Measurements from ENCODE around the gene ZSCAN30.
"Not testable (repeated sequence)": the region's sequence is repeated elsewhere in the genome, so short reads cannot be mapped to it uniquely, and the experiment has no call there.

The ZSCAN30 gene

DNA sequence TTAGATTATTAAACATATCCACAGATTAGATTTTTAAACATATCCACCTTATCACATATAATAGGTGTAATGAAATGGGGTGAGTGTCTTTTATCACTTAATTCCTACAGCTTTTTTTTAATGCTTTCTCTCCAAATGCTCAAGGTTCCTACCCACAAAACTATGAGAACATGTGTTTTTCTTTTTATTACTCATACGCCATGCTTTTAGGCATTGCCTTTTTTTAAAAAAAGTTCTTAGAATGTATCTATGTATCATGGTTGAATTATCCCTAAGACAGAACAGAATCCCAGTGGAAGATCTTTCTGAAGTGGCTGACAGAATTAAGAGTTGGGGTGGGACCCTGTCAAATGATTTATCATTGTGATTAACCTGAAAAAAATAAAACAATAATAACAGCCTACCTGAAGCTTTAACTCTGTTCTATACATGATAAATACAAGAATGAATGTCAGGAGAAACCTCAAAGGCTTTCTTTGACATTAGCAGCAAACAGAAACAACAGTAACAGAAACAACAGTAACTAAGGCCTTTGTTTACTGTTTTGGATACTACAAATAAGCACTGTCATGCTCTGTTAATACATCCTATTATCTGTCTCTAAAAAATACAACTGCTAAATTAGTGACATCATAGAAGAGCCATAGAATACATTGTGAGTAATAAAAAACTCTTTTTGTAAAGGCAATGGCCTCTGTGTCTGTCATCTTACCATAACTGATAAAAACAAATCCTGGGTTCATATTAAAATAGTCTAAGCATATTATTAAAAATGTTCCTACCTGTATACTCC, 53.3 kb downstream of the ZSCAN30 start:
- no peak for DNase-seq (ENCODE audit: low read depth in 3 of 3)

DNA sequence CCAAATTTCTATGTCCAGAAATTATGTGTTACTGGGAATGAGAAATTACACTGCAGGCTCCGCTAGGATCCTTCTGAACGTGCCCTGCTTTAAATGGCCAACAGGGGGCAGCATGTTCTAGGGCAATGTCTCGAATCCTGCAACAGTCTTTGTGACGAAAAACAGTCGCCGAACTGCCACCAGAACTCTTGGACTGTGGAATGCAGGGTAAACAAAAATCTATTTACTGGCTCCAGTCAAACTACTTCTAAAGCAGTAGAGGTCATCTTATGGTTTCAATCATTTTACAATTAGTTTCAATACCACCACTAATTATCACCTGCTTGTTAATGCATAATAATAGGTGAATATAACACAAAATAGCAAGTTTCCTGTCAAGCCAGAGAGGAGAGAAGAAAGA, 59.0 kb downstream of the ZSCAN30 start:
- DNase-seq (ENCODE audit: low read depth in 3 of 3), result peak; percentile 50 to 69 (median 62)

GRCh38 chr18:35227254-35227653, 62.8 kb downstream of the ZSCAN30 start:
- no peak for DNase-seq (ENCODE audit: low read depth in 3 of 3)

- DNase-seq (ENCODE audit: low read depth in 3 of 3), result no peak
Measured at GRCh38 chr18:35223797-35224196, 66.2 kb downstream of the ZSCAN30 start.

GRCh38 chr18:35220424-35220823, 69.6 kb downstream of the ZSCAN30 start:
- DNase-seq (ENCODE audit: low read depth in 3 of 3), result no peak

DNA sequence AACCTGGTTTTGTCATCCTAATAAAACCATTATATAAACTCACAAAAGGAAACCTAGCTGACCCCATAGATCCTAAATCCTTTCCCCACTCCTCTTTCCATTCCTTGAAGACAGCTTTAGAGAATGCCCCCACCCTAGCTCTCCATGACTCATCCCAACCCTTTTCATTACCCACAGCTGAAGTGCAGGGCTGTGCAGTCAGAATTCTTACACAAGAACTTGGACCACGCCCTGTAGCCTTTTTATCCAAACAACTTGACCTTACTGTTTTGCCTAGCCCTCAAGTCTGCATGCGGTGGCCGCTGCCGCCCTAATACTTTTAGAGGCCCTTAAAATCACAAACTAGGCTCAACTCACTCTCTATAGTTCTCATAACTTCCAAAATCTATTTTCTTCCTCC, 70.7 kb downstream of the ZSCAN30 start:
- DNase-seq (ENCODE audit: low read depth in 3 of 3), result not testable (repeated sequence)

GRCh38 chr18:35216611-35217010, 73.4 kb downstream of the ZSCAN30 start:
- not testable (repeated sequence) for DNase-seq (ENCODE audit: low read depth in 3 of 3)

DNA sequence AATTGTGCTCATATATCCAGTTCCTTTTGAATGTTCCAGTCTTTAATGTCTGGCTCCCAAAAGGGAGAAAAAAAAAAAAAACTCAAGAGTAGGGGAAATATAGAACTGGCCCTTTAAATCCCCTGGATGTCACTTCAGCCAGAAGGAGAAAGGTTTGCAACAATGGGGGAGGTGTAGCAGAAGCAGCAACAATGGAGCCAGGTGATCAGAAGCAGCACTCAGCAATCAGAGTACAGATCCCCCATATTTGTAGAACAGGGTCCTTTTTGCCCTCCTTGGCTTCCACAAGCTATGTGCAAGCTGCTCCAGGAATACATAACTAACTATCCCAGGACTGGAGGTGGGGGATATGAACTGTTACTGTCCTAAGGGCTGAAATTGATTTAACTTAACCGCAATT, 75.0 kb downstream of the ZSCAN30 start:
- DNase-seq (ENCODE audit: low read depth in 3 of 3), result no peak

DNA sequence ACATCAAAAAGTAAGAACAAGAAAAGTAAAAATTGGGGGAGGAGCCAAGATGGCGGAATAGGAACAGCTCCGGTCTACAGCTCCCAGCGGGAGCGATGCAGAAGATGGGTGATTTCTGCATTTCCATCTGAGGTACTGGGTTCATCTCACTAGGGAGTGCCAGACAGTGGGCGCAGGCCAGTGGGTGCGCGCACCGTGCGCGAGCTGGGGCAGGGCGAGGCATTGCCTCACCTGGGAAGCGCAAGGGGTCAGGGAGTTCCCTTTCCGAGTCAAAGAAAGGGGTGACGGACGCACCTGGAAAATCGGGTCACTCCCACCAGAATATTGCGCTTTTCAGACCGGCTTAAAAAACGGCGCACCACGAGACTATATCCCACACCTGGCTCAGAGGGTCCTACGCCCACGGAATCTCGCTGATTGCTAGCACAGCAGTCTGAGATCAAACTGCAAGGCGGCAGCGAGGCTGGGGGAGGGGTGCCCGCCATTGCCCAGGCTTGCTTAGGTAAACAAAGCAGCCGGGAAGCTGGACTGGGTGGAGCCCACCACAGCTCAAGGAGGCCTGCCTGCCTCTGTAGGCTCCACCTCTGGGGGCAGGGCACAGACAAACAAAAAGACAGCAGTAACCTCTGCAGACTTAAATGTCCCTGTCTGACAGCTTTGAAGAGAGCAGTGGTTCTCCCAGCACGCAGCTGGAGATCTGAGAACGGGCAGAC, 84.1 kb downstream of the ZSCAN30 start:
- not testable (repeated sequence) for DNase-seq (ENCODE audit: low read depth in 3 of 3)

DNA sequence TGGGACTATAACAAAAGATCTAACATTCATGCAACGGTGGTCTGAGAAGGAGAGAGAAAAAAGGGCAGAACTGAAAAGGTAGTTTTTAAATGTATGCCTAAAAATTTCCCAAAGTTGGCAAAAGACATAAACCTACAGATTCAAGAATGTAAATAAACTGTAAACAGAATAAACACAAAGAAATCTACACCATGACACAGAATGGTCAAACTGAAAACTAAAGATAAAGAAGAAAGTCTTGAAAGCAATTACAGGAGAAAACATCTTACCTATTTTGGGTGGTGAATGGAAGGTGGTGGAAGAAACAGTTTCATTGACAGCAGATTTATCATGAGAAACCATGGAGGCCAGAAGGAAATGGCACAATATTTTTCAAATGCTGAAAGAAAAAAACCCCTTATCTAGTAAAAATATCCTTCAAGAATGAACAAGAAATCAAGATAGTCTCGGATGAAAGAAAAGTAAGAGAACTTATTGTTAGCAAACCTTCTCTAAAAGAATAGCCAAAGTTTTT, 84.8 kb downstream of the ZSCAN30 start:
- no peak for DNase-seq (ENCODE audit: low read depth in 3 of 3)

GRCh38 chr18:35203067-35203466, 87.0 kb downstream of the ZSCAN30 start:
- no peak for DNase-seq (ENCODE audit: low read depth in 3 of 3)

GRCh38 chr18:35201256-35201931, 88.6 kb downstream of the ZSCAN30 start:
- no peak for DNase-seq (ENCODE audit: low read depth in 3 of 3)
